SIG-M5 treated with dmso at 0.1 percent for 504 hours (cell line): Measurements from ENCODE around the gene OSBPL9.

Experiments used
- DNase-seq: peaks from one replicate; lab custom pipeline; 2025; ENCODE audit not compliant: unreplicated experiment; lab: John Stamatoyannopoulos, UW

Gene OSBPL9

GRCh38 chr1:51733793-51734522, 117.1 kb downstream of the OSBPL9 start:
- no peak for DNase-seq

- DNase-seq, result no peak
Measured at GRCh38 chr1:51734896-51735745, 118.2 kb downstream of the OSBPL9 start.

GRCh38 chr1:51735746-51736254, 118.9 kb downstream of the OSBPL9 start:
- no peak for DNase-seq

- no peak for DNase-seq
Measured at GRCh38 chr1:51736702-51737101, 119.8 kb downstream of the OSBPL9 start.

- DNase-seq, result no peak
Measured at GRCh38 chr1:51738681-51739080, 121.8 kb downstream of the OSBPL9 start.

- no peak for DNase-seq
Measured at GRCh38 chr1:51740652-51741051, 123.8 kb downstream of the OSBPL9 start.

GRCh38 chr1:51741121-51741681, 124.3 kb downstream of the OSBPL9 start:
- DNase-seq, result no peak

- no peak for DNase-seq
Measured at GRCh38 chr1:51744506-51745303, 127.8 kb downstream of the OSBPL9 start.

GRCh38 chr1:51745304-51745570, 128.3 kb downstream of the OSBPL9 start:
- no peak for DNase-seq

- no peak for DNase-seq
Measured at GRCh38 chr1:51749151-51749550, 132.3 kb downstream of the OSBPL9 start.

- DNase-seq, result no peak
Measured at GRCh38 chr1:51750218-51750617, 133.3 kb downstream of the OSBPL9 start.

GRCh38 chr1:51750729-51751128, 133.8 kb downstream of the OSBPL9 start:
- no peak for DNase-seq

GRCh38 chr1:51752073-51752948, 135.4 kb downstream of the OSBPL9 start:
- no peak for DNase-seq

- DNase-seq, result no peak
Measured at GRCh38 chr1:51753969-51754368, 137.1 kb downstream of the OSBPL9 start.

- no peak for DNase-seq
Measured at GRCh38 chr1:51754666-51755065, 137.8 kb downstream of the OSBPL9 start.

GRCh38 chr1:51755437-51755836, 138.5 kb downstream of the OSBPL9 start:
- DNase-seq, result no peak

- DNase-seq, result no peak
Measured at GRCh38 chr1:51756290-51756689, 139.4 kb downstream of the OSBPL9 start.

GRCh38 chr1:51758310-51758709, 141.4 kb downstream of the OSBPL9 start:
- DNase-seq, result no peak

GRCh38 chr1:51760872-51761271, 144.0 kb downstream of the OSBPL9 start:
- DNase-seq, result no peak

GRCh38 chr1:51761351-51761750, 144.5 kb downstream of the OSBPL9 start:
- no peak for DNase-seq
